Measurements from ENCODE around the gene ITM2C.

ITM2C gene

GRCh38 chr2:230891509-230891908, 26.8 kb downstream of the ITM2C start:
- no peak for DNase-seq (ENCODE audit: low read depth in 2 of 2)

GRCh38 chr2:230893338-230893737, 28.6 kb downstream of the ITM2C start:
- DNase-seq (ENCODE audit: low read depth in 2 of 2): no peak

GRCh38 chr2:230893841-230894781, 29.4 kb downstream of the ITM2C start:
- DNase-seq (ENCODE audit: low read depth in 2 of 2): no peak

- no peak for DNase-seq (ENCODE audit: low read depth in 2 of 2)
These were observed 31.0 kb downstream of the ITM2C start for GRCh38 chr2:230895536-230896345.

GRCh38 chr2:230896346-230897115, 31.8 kb downstream of the ITM2C start:
- DNase-seq (ENCODE audit: low read depth in 2 of 2): no peak

GRCh38 chr2:230898016-230898712, 33.4 kb downstream of the ITM2C start:
- DNase-seq (ENCODE audit: low read depth in 2 of 2): no peak

- no peak for DNase-seq (ENCODE audit: low read depth in 2 of 2)
These were observed 34.0 kb downstream of the ITM2C start for GRCh38 chr2:230898713-230899091.

GRCh38 chr2:230899287-230899686, 34.5 kb downstream of the ITM2C start:
- DNase-seq (ENCODE audit: low read depth in 2 of 2): no peak

GRCh38 chr2:230899786-230900185, 35.0 kb downstream of the ITM2C start:
- DNase-seq (ENCODE audit: low read depth in 2 of 2): peak; percentile 29 to 49

- DNase-seq (ENCODE audit: low read depth in 2 of 2): no peak
These were observed 35.7 kb downstream of the ITM2C start for GRCh38 chr2:230900336-230900995.

GRCh38 chr2:230901006-230901405, 36.3 kb downstream of the ITM2C start:
- DNase-seq (ENCODE audit: low read depth in 2 of 2): no peak

GRCh38 chr2:230902180-230902899, 37.6 kb downstream of the ITM2C start:
- DNase-seq (ENCODE audit: low read depth in 2 of 2): peak; percentile 40 to 58

GRCh38 chr2:230903231-230904150, 38.7 kb downstream of the ITM2C start:
- DNase-seq (ENCODE audit: low read depth in 2 of 2): no peak

GRCh38 chr2:230904856-230905447, 40.2 kb downstream of the ITM2C start:
- no peak for DNase-seq (ENCODE audit: low read depth in 2 of 2)

GRCh38 chr2:230905448-230906421, 41.0 kb downstream of the ITM2C start:
- peak; percentile 82 to 84 for DNase-seq (ENCODE audit: low read depth in 2 of 2)

GRCh38 chr2:230906471-230907230, 41.9 kb downstream of the ITM2C start:
- DNase-seq (ENCODE audit: low read depth in 2 of 2): no peak

Data from activated CD4-positive, alpha-beta T cell treated with anti-CD3 and anti-CD28 coated beads for 24 hours (primary cell).